GM12878 (cell line): ENCODE data around the gene MED22. TPM values are rescaled to one million over a fixed set of nuclear protein-coding genes. Genes with fewer than 3 reads are reported as not detected.

Source experiments
- ATAC-seq: fragments of 200-7000 bp; cut with Tn5 transposase; 3 replicates; pipeline ENCODE4 v1.9.1; 2020; ENCODE audit warnings: mild to moderate bottlenecking, moderate library complexity
- BruUV-seq: library from RNA; stranded (reverse); fragments of 400-500 nt; replicated peaks from 2 replicates; lab custom pipeline; 2021; lab: Mats Ljungman, UMichigan
- CTCF ChIA-PET: fragments of 300-600 bp; sonication (Branson Sonifier 250); formaldehyde crosslinking; extraction: SDS; loops from one replicate; lab custom pipeline; 2021; ENCODE audit warnings: inconsistent platforms; lab: Yijun Ruan, JAX
- POLR2A ChIA-PET: fragments of 350-600 bp; formaldehyde crosslinking; extraction: SDS; loops from one replicate; lab custom pipeline; 2021; ENCODE audit warnings: inconsistent platforms; lab: Charles Lee
- RAD21 ChIA-PET: fragments of 300-600 bp; sonication (Branson Sonifier 250); formaldehyde crosslinking; loops from one replicate; lab custom pipeline; 2023; ENCODE audit warnings: antibody characterized with exemption; ENCODE audit not compliant: unreplicated experiment; lab: Charles Lee
- SMC1A ChIA-PET: fragments of 300-600 bp; sonication (Branson Sonifier 250); formaldehyde crosslinking; loops from one replicate; lab custom pipeline; 2023; ENCODE audit not compliant: unreplicated experiment, uncharacterized antibody; lab: Charles Lee
- DNase-seq: peaks from one replicate; pipeline ENCODE4 v3.0.0-alpha.2; 2011; ENCODE audit warnings: low read depth, low spot score
- FAIRE-seq: peaks from 3 replicates; lab custom pipeline; 2011; peaks lifted over from hg19 to GRCh38; lab: Jason Lieb, UNC
- H2AFZ ChIP-seq: 2 replicates; pipeline ENCODE4 v1.6.0; 2011; ENCODE audit warnings: low read depth, low read length, control low read depth; ENCODE audit not compliant: control insufficient read depth
- H3K27ac ChIP-seq: 2 replicates; pipeline ENCODE4 v1.5.1; 2011; ENCODE audit warnings: control low read depth; ENCODE audit not compliant: control insufficient read depth, insufficient read depth
- H3K27me3 ChIP-seq, 2 experiments: replicated peaks in 1 of 2; 2 replicates each; pipeline versions ENCODE4 v1.6.0 to v1.6.1; 2011; ENCODE audit warnings: low read length in 1 of 2; ENCODE audit not compliant: control insufficient read depth in 2 of 2, insufficient read depth in 2 of 2
- H3K36me3 ChIP-seq, 2 experiments: 2 replicates each; pipeline ENCODE4 v1.5.1; 2011; ENCODE audit warnings: low read length in 1 of 2; ENCODE audit not compliant: control insufficient read depth in 2 of 2, insufficient read depth in 2 of 2
- H3K4me1 ChIP-seq: 2 replicates; pipeline ENCODE4 v1.6.1; 2011; ENCODE audit warnings: mild to moderate bottlenecking, low read length, moderate library complexity, mixed read lengths; ENCODE audit not compliant: control insufficient read depth, insufficient read depth
- H3K4me2 ChIP-seq: 2 replicates; pipeline ENCODE4 v1.6.0; 2011; ENCODE audit warnings: control low read depth; ENCODE audit not compliant: control insufficient read depth, insufficient read depth
- H3K4me3 ChIP-seq: fragments of 200-600 bp; sonication (generic); 2 replicates; pipeline ENCODE4 v1.5.1; 2016
- H3K79me2 ChIP-seq: 2 replicates; pipeline ENCODE4 v1.6.0; 2011; ENCODE audit warnings: low read length; ENCODE audit not compliant: control insufficient read depth, insufficient read depth
- H3K9ac ChIP-seq: 2 replicates; pipeline ENCODE4 v1.8.0; 2011; ENCODE audit warnings: low read length, control low read depth, mixed read lengths; ENCODE audit not compliant: control insufficient read depth, insufficient read depth
- H3K9me3 ChIP-seq: replicated peaks from 3 replicates; pipeline ENCODE4 v1.5.1; 2011; ENCODE audit warnings: mild to moderate bottlenecking, low read length; ENCODE audit not compliant: control insufficient read depth, insufficient read depth
- H4K20me1 ChIP-seq: 2 replicates; pipeline ENCODE4 v1.6.0; 2011; ENCODE audit not compliant: control insufficient read depth, insufficient read depth
- CBX3 ChIP-seq: fragments of 200-600 bp; sonication (generic); IDR thresholded peaks from 2 replicates; pipeline ENCODE4 v1.6.1; 2016; ENCODE audit warnings: low read depth, borderline replicate concordance
- FOS ChIP-seq: IDR thresholded peaks from 3 replicates; pipeline ENCODE4 v1.6.1; 2011; ENCODE audit warnings: borderline replicate concordance; ENCODE audit not compliant: insufficient read length; ENCODE audit errors: extremely low read depth
- FOXK2 ChIP-seq: fragments of 450-650 bp; IDR thresholded peaks from 2 replicates; pipeline ENCODE4 v1.6.1; 2017; ENCODE audit warnings: mild to moderate bottlenecking, moderate library complexity
- GATAD2B ChIP-seq: fragments of 450-650 bp; conservative IDR thresholded peaks from 2 replicates; pipeline ENCODE4 v1.6.1; 2017; ENCODE audit warnings: low read depth, mild to moderate bottlenecking, moderate library complexity
- HDAC2 ChIP-seq: fragments of 200-600 bp; sonication (generic); IDR thresholded peaks from 2 replicates; pipeline ENCODE4 v1.6.1; 2017
- HSF1 ChIP-seq: fragments of 150-350 bp; IDR thresholded peaks from 2 replicates; pipeline ENCODE4 v1.6.1; 2014; ENCODE audit warnings: mild to moderate bottlenecking, low read depth, low read length
- NR2C2 ChIP-seq: IDR thresholded peaks from 2 replicates; pipeline ENCODE4 v1.6.1; 2011; ENCODE audit warnings: borderline replicate concordance, low read depth; ENCODE audit not compliant: control insufficient read depth, insufficient read length
- NRF1 ChIP-seq: conservative IDR thresholded peaks from 2 replicates; pipeline ENCODE4 v1.6.1; 2011; ENCODE audit warnings: mild to moderate bottlenecking, low read depth, low read length, improper control_type of control experiment
- SMC3 ChIP-seq: IDR thresholded peaks from 2 replicates; pipeline ENCODE4 v1.6.1; 2011; ENCODE audit warnings: low read length, improper control_type of control experiment, borderline replicate concordance
- SP1 ChIP-seq: IDR thresholded peaks from one replicate; pipeline ENCODE4 v1.6.1; 2011; ENCODE audit warnings: low read depth, low read length
- SREBF2 ChIP-seq: IDR thresholded peaks from 2 replicates; pipeline ENCODE4 v1.6.1; 2012; ENCODE audit warnings: mild to moderate bottlenecking, low read length
- SUZ12 ChIP-seq: fragments of 200-600 bp; sonication (generic); IDR thresholded peaks from one replicate; pipeline ENCODE4 v1.6.1; 2018; ENCODE audit warnings: antibody characterized with exemption, mild to moderate bottlenecking; ENCODE audit not compliant: unreplicated experiment
- TCF3 ChIP-seq: IDR thresholded peaks from 2 replicates; pipeline ENCODE4 v1.6.1; 2012; ENCODE audit warnings: low read depth, mild to moderate bottlenecking, low read length, borderline replicate concordance; ENCODE audit not compliant: insufficient read depth
- ZBTB4 ChIP-seq: fragments of 450-650 bp; formaldehyde crosslinking; IDR thresholded peaks from 2 replicates; pipeline ENCODE4 v1.4.0; 2022; ENCODE audit warnings: mild to moderate bottlenecking, moderate library complexity
- ZBTB40 ChIP-seq: fragments of 450-650 bp; IDR thresholded peaks from 2 replicates; pipeline ENCODE4 v1.6.1; 2016; ENCODE audit warnings: mild to moderate bottlenecking, moderate library complexity, borderline replicate concordance
- WGBS: methylation state at CpG from one replicate; pipeline ENCODE4 v1.1.6; 2016; ENCODE audit warnings: low lambda C conversion rate; ENCODE audit not compliant: insufficient replicate concordance, insufficient coverage; ENCODE audit errors: missing lambda C conversion rate; 5-methylcytosine and 5-hydroxymethylcytosine counted together
- in situ Hi-C: fragments of 300-500 bp; cut with MboI; formaldehyde crosslinking; loops from 9 replicates; pipeline ENCODE4 v1.14.3; 2018; ENCODE audit warnings: mixed read lengths
- intact Hi-C: fragments of 100-400 bp; cut with micrococcal nuclease; formaldehyde crosslinking; loops from one replicate; pipeline ENCODE4 v1.14.2; 2022; ENCODE audit not compliant: unreplicated experiment
- polyA plus RNA-seq, 11 experiments: library from polyadenylated mRNA; depleted of rRNA in 4 of 11; unstranded in 6 of 11; stranded (reverse) in 5 of 11; fragments of >200 nt; fragmentation: Nextera tagmentation in 4 of 11; fragmentation: Illumina TruSeq in 1 of 11; extraction: Ambion mirVana in 4 of 11; extraction: Trizol in 1 of 11; gene quantifications; 1 replicate in 1 of 11; 2 replicates in 10 of 11; pipeline versions ENCODE4 v1.2.1 to v1.2.3, GENCODE V29; 2011 to 2016; ENCODE audit warnings: inconsistent platforms in 2 of 11, missing spikeins in 2 of 11, low read depth in 1 of 11
- total RNA-seq, 4 experiments: library from RNA; depleted of rRNA in 3 of 4; stranded (reverse); fragments of >200 nt in 3 of 4; fragmentation: Illumina TruSeq in 1 of 4; extraction: Trizol in 1 of 4; gene quantifications; 2 replicates each; pipeline versions ENCODE4 v1.2.1 to v1.2.3, GENCODE V29; 2013 to 2021

MED22 gene
- total and polyA plus RNA-seq, 10 of the 15 experiments (the other 5 are each of a cell fraction or from before 2014, with no cell fraction given), result 1.4 to 42.1 (median 24.6) TPM

- no peak for FAIRE-seq
- BruUV-seq, result no TSS peak
- H3K4me2 ChIP-seq, result no peak overlapping the region
- no peak overlapping the region for H3K27ac ChIP-seq
- no peaks in the 10 kb centered on the region for H3K9me3 ChIP-seq
- ChIA-PET RAD21 (no interaction called here), POLR2A (no interaction called here), SMC1A (no interaction called here), CTCF (interaction anchor here (1.2 kb wide), 1 partner anchor 12 kb away, joined by 3 read pairs; no protein-coding TSS in a partner anchor)
- in situ Hi-C loops, result no loop called here
- intact Hi-C loops, result no loop called here
- no peak overlapping the region for H3K9ac ChIP-seq
- no peak overlapping the region for H3K4me3 ChIP-seq
- WGBS, result 34% methylated on average over 13 of the region's 13 CpGs
- no peak for ATAC-seq
- H3K79me2 ChIP-seq, result no peaks in the 10 kb centered on the region
- H2AFZ ChIP-seq, result no peak overlapping the region
- no peak for DNase-seq
- no peaks in the 10 kb centered on the region for H3K36me3 ChIP-seq
- no peaks in the 10 kb centered on the region for H3K4me1 ChIP-seq
- H3K27me3 ChIP-seq, result no peaks in the 10 kb centered on the region
- no peaks in the 10 kb centered on the region for H4K20me1 ChIP-seq
- no peak for TF ChIP-seq GATAD2B
- no peak for TF ChIP-seq ZBTB40
- no peak for TF ChIP-seq FOS
- TF ChIP-seq NR2C2, result no peak
- TF ChIP-seq FOXK2, result no peak
- TF ChIP-seq HDAC2, result no peak
- TF ChIP-seq ZBTB4, result no peak
- TF ChIP-seq HSF1, result no peak
- no peak for TF ChIP-seq SMC3
- no peak for TF ChIP-seq SREBF2
- TF ChIP-seq SUZ12, result no peak
- no peak for TF ChIP-seq NRF1
- no peak for TF ChIP-seq SP1
- TF ChIP-seq CBX3, result no peak
- no peak for TF ChIP-seq TCF3
Observed at GRCh38 chr9:133389562-133389961, 41.6 kb upstream of the MED22 start.
